Sigmoid colon (tissue), 7 donors: Measurements from ENCODE around the gene EEFSEC. TPM values are rescaled to one million over a fixed set of nuclear protein-coding genes. Genes with fewer than 3 reads are reported as not detected.

Source experiments
- DNase-seq: peaks from one replicate; pipeline ENCODE4 v3.0.0-alpha.2; 2019
- H3K27ac ChIP-seq, 4 donors: fragments of 200-600 bp; sonication (generic); one replicate each; pipeline ENCODE4 v1.5.1; 2016 to 2019; ENCODE audit warnings: mild to moderate bottlenecking in 1 of 4
- H3K27me3 ChIP-seq, 3 donors: fragments of 200-600 bp; sonication (generic); one replicate each; pipeline ENCODE4 v1.5.1; 2019; ENCODE audit warnings: mild to moderate bottlenecking in 1 of 3
- H3K36me3 ChIP-seq, 4 donors: fragments of 200-600 bp; sonication (generic); one replicate each; pipeline ENCODE4 v1.5.1; 2016 to 2019
- H3K4me1 ChIP-seq, 4 donors: fragments of 200-600 bp; sonication (generic); one replicate each; pipeline ENCODE4 v1.5.1; 2017 to 2019
- H3K4me3 ChIP-seq, 4 donors: fragments of 200-600 bp; sonication (generic); one replicate each; pipeline ENCODE4 v1.5.1; 2017 to 2019; ENCODE audit warnings: mild to moderate bottlenecking in 2 of 4, moderate library complexity in 1 of 4
- H3K9me3 ChIP-seq, 4 donors: fragments of 200-600 bp in 3 of 4; sonication (generic) in 3 of 4; one replicate each; pipeline versions ENCODE4 v1.5.1 to v1.6.1; 2013 to 2019
- CTCF ChIP-seq, 4 experiments: fragments of 450-650 bp in 3 of 4; fragments of 200-600 bp in 1 of 4; IDR thresholded peaks; one replicate each; pipeline ENCODE4 v1.5.1; 2016 to 2019; ENCODE audit warnings: antibody characterized with exemption in 4 of 4, mild to moderate bottlenecking in 3 of 4, moderate library complexity in 2 of 4
- EP300 ChIP-seq, 4 donors: sonication (generic); formaldehyde crosslinking; IDR thresholded peaks; one replicate each; pipeline ENCODE4 v1.6.1; 2017; ENCODE audit warnings: antibody characterized with exemption in 4 of 4
- POLR2A ChIP-seq, 2 donors: fragments of 450-650 bp; IDR thresholded peaks; one replicate each; pipeline ENCODE4 v1.6.1; 2016; ENCODE audit warnings: antibody characterized with exemption in 2 of 2, mild to moderate bottlenecking in 2 of 2, moderate library complexity in 2 of 2
- POLR2AphosphoS5 ChIP-seq, 4 donors: sonication (generic); formaldehyde crosslinking; IDR thresholded peaks; one replicate each; pipeline ENCODE4 v1.6.1; 2017; ENCODE audit warnings: antibody characterized with exemption in 4 of 4
- WGBS, 2 donors: extraction: QIAGEN DNeasy Blood & Tissue Kit; methylation state at CpG; one replicate each; pipeline ENCODE4 v1.1.7; 2013; 5-methylcytosine and 5-hydroxymethylcytosine counted together
- intact Hi-C: fragments of 100-400 bp; cut with DNase I; formaldehyde crosslinking; loops from one replicate; pipeline ENCODE4 v1.15.1; 2023
- polyA plus RNA-seq, 3 donors: library from polyadenylated mRNA; stranded (reverse); fragments of 200-250 nt; gene quantifications; one replicate each; pipeline ENCODE4 v1.2.3, GENCODE V29; 2013
- total RNA-seq, 4 donors: library from RNA; depleted of rRNA; stranded (reverse); fragments of >200 nt; gene quantifications; one replicate each; pipeline ENCODE4 v1.1.0, GENCODE V29; 2016
- donor health status: healthy with polysubstance abuse.
- donor health status: Bipolar disorder and iron deficiency.
- donor health status: healthy.

Gene EEFSEC
- total and polyA plus RNA-seq, 7 donors = 5.3 to 16.1 (median 12.2) TPM

- Histone ChIP-seq H3K27ac (no peak overlapping the region), H3K4me1 (peaks cover 0 to 14% (median 12%) of the 10 kb centered on the region in 4 donors), H3K9me3 (no peaks in the 10 kb centered on the region), H3K36me3 (no peaks in the 10 kb centered on the region), H3K27me3 (peaks cover 13 to 62% (median 53%) of the 10 kb centered on the region in 3 donors), H3K4me3 (peak overlapping the region in 3 of 4 donors; percentile 13 to 39 (median 36))
- TF ChIP-seq POLR2A (IDR thresholded peaks at IDR 0.05) (no peak), EP300 (IDR thresholded peaks at IDR 0.05) (no peak), CTCF (IDR thresholded peaks at IDR 0.05) (no peak), POLR2AphosphoS5 (IDR thresholded peaks at IDR 0.05) (no peak)
- intact Hi-C loops = no loop called here
- DNase-seq = no peak
- 11 to 16% methylated on average over 53 of the region's 53 CpGs for WGBS, 2 donors
Measured at GRCh38 chr3:128432971-128433836, 279.9 kb downstream of the EEFSEC start.

- 41 to 69% methylated on average over 2 of the region's 2 CpGs for WGBS, 2 donors
- H3K27ac ChIP-seq = no peak overlapping the region
- no peak for DNase-seq
- intact Hi-C loops = no loop called here
- no peaks in the 10 kb centered on the region for H3K9me3 ChIP-seq
- H3K4me1 ChIP-seq = peaks cover 0 to 14% (median 12%) of the 10 kb centered on the region in 4 donors
- H3K36me3 ChIP-seq = no peaks in the 10 kb centered on the region
- H3K4me3 ChIP-seq = no peak overlapping the region
- H3K27me3 ChIP-seq = peaks cover 13 to 62% (median 53%) of the 10 kb centered on the region in 3 donors
- TF ChIP-seq CTCF (IDR thresholded peaks at IDR 0.05) = no peak
- TF ChIP-seq POLR2A (IDR thresholded peaks at IDR 0.05) = no peak
- no peak for TF ChIP-seq EP300 (IDR thresholded peaks at IDR 0.05)
- no peak for TF ChIP-seq POLR2AphosphoS5 (IDR thresholded peaks at IDR 0.05)
Measured at GRCh38 chr3:128433837-128434165, 280.5 kb downstream of the EEFSEC start.

GRCh38 chr3:128434524-128434923, 281.2 kb downstream of the EEFSEC start:
- intact Hi-C loops = no loop called here
- Histone ChIP-seq H3K4me3 (no peak overlapping the region), H3K9me3 (no peaks in the 10 kb centered on the region), H3K36me3 (no peaks in the 10 kb centered on the region), H3K27ac (no peak overlapping the region), H3K27me3 (peaks cover 13 to 60% (median 46%) of the 10 kb centered on the region in 3 donors), H3K4me1 (peaks cover 0 to 14% (median 12%) of the 10 kb centered on the region in 4 donors)
- no peak for DNase-seq
- TF ChIP-seq POLR2AphosphoS5 (IDR thresholded peaks at IDR 0.05) (no peak), POLR2A (IDR thresholded peaks at IDR 0.05) (no peak), CTCF (IDR thresholded peaks at IDR 0.05) (no peak), EP300 (IDR thresholded peaks at IDR 0.05) (no peak)
- 88 to 90% methylated on average over 2 of the region's 2 CpGs for WGBS, 2 donors

- peaks cover 0 to 14% (median 12%) of the 10 kb centered on the region in 4 donors for H3K4me1 ChIP-seq
- H3K4me3 ChIP-seq = no peak overlapping the region
- H3K27me3 ChIP-seq = peaks cover 13 to 58% (median 43%) of the 10 kb centered on the region in 3 donors
- H3K27ac ChIP-seq = no peak overlapping the region
- intact Hi-C loops = no loop called here
- 71 to 90% methylated on average over 6 of the region's 6 CpGs for WGBS, 2 donors
- H3K9me3 ChIP-seq = no peaks in the 10 kb centered on the region
- TF ChIP-seq POLR2A (IDR thresholded peaks at IDR 0.05) (no peak), CTCF (IDR thresholded peaks at IDR 0.05) (no peak), POLR2AphosphoS5 (IDR thresholded peaks at IDR 0.05) (no peak), EP300 (IDR thresholded peaks at IDR 0.05) (no peak)
- no peak for DNase-seq
- no peaks in the 10 kb centered on the region for H3K36me3 ChIP-seq
Measured at GRCh38 chr3:128435058-128435457, 281.8 kb downstream of the EEFSEC start.
